HFFc6 (cell line): ENCODE data around the gene MYH10. TPM values are rescaled to one million over a fixed set of nuclear protein-coding genes. Genes with fewer than 3 reads are reported as not detected.

ENCODE experiments used
- DNase-seq: peaks from one replicate; pipeline ENCODE4 v3.0.0-alpha.2; 2018
- H3K27ac Mint-ChIP-seq: 2 replicates; pipeline ENCODE4 v1.8.0; 2020; ENCODE audit warnings: mild to moderate bottlenecking, mixed read lengths
- H3K27me3 Mint-ChIP-seq: 2 replicates; pipeline ENCODE4 v1.8.0; 2021; ENCODE audit warnings: mild to moderate bottlenecking, moderate library complexity, mixed read lengths; ENCODE audit not compliant: insufficient read depth
- H3K36me3 Mint-ChIP-seq: 2 replicates; pipeline ENCODE4 v1.8.0; 2021; ENCODE audit warnings: low read depth, mixed read lengths
- H3K4me1 Mint-ChIP-seq: 2 replicates; pipeline ENCODE4 v1.8.0; 2020; ENCODE audit warnings: low read depth, mixed read lengths
- H3K4me3 Mint-ChIP-seq: 2 replicates; pipeline ENCODE4 v1.8.0; 2020; ENCODE audit warnings: mild to moderate bottlenecking, moderate library complexity, mixed read lengths
- H3K9me3 Mint-ChIP-seq: 2 replicates; pipeline ENCODE4 v1.8.0; 2020; ENCODE audit warnings: mild to moderate bottlenecking, mixed read lengths
- total RNA-seq, 6 experiments: library from RNA; stranded (reverse); fragmentation: NEBNext Ultra II Directional; extraction: Animal tissue kit (Norgen Biotek cat#: 25700); gene quantifications; 2 replicates in 1 of 6; 3 replicates in 5 of 6; pipeline ENCODE4 v1.2.3, GENCODE V29; 2021
- TF ChIP-seq, protein P1 (sequence below): fragments of 200-600 bp; sonication (generic); IDR thresholded peaks from 2 replicates; pipeline ENCODE4 v1.5.0; 2021; ENCODE audit warnings: antibody characterized with exemption, mild to moderate bottlenecking

The MYH10 gene
- total RNA-seq, 6 experiments from 2014 or later, result 54.0 to 63.3 (median 58.3) TPM

DNA sequence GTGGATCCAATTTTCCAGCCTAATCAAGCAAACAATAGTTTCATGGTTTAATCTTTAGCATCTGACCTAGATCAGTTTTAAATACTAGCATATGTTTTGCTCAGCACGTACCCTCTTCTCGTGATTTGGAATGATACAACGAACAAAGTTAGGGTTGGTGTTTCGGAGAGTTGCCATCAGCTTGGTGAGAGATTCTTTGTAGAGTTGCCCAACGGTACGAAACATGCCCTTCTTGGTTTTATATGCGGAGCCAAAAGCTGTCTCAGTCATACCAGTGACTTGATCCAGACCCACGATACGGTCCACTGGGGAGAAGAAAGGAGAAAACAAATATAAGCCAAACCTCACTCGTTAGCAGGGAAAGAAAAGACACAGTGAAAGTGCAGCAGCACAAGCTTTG lies 109.5 kb downstream of the MYH10 start:
- Mint-ChIP-seq H3K9me3 (no peaks in the 10 kb centered on the region), H3K4me1 (no peaks in the 10 kb centered on the region), H3K4me3 (no peak overlapping the region), H3K27me3 (no peaks in the 10 kb centered on the region), H3K36me3 (peaks cover 9% of the 10 kb centered on the region), H3K27ac (no peak overlapping the region)
- TF ChIP-seq, protein P1, sequence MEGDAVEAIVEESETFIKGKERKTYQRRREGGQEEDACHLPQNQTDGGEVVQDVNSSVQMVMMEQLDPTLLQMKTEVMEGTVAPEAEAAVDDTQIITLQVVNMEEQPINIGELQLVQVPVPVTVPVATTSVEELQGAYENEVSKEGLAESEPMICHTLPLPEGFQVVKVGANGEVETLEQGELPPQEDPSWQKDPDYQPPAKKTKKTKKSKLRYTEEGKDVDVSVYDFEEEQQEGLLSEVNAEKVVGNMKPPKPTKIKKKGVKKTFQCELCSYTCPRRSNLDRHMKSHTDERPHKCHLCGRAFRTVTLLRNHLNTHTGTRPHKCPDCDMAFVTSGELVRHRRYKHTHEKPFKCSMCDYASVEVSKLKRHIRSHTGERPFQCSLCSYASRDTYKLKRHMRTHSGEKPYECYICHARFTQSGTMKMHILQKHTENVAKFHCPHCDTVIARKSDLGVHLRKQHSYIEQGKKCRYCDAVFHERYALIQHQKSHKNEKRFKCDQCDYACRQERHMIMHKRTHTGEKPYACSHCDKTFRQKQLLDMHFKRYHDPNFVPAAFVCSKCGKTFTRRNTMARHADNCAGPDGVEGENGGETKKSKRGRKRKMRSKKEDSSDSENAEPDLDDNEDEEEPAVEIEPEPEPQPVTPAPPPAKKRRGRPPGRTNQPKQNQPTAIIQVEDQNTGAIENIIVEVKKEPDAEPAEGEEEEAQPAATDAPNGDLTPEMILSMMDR, result no peak
- DNase-seq, result no peak

DNA sequence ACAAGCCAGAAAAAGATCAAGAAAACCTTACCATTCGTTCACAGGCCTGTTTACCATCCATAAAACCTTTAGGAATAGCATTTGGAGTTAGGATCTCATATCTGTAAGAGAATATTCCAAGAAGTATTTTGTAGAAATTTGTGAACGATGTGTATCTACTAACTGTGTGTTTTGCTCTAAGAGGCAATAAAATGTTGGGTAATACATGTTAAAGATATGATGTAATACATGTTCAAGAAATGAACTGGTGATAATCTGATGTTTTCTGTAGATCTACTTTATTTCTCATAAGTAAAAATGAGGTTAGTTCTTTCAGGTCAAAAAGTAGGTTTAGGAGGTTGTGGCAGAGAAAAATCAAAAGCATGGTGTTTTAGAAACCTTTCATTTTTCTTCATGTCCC lies 111.7 kb downstream of the MYH10 start:
- Mint-ChIP-seq H3K9me3 (no peaks in the 10 kb centered on the region), H3K4me1 (no peaks in the 10 kb centered on the region), H3K27ac (no peak overlapping the region), H3K36me3 (peaks cover 9% of the 10 kb centered on the region), H3K4me3 (no peak overlapping the region), H3K27me3 (no peaks in the 10 kb centered on the region)
- DNase-seq, result no peak
- TF ChIP-seq, protein P1, result no peak

DNA sequence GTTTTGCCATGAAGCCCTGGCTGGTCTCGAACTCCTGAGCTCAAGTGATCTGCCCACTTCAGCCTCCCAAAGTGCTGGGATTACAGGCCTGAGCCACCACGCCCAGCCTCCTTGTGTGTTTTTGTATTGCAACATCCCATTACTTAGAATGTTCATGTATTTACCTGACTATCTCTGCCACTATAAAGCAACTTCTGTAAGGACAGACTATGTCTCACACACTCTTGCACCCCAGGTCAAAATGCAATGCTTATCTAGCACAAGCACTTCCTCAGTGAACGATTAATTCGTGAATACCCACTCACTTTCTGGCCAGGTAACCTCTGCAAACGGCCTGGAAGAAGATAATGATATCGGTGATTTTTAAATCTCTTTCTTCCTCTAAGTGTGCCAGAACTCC lies 112.2 kb downstream of the MYH10 start:
- Mint-ChIP-seq H3K9me3 (no peaks in the 10 kb centered on the region), H3K36me3 (peaks cover 13% of the 10 kb centered on the region), H3K27ac (no peak overlapping the region), H3K4me1 (no peaks in the 10 kb centered on the region), H3K27me3 (no peaks in the 10 kb centered on the region), H3K4me3 (no peak overlapping the region)
- no peak for DNase-seq
- TF ChIP-seq, protein P1, result no peak

DNA sequence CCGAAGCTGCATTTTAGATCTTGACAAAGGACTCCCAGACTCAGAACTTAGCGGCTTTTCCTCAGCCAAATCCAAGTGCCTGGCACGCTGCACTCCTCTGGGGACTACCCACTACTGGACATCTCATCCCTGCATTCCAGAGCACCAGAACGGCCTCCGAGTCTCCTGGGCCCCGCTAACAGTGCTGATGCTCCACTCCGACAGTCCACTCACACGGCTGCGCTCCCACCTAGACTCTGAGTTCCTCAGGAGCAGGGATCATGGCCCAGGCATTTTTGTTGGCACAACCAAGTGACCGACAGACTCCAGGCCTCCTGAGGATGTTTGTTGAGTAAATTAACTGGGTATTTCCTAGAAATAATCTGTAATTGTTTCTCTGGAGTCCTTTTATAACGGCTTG lies 115.7 kb downstream of the MYH10 start:
- no peaks in the 10 kb centered on the region for H3K27me3 Mint-ChIP-seq
- TF ChIP-seq, protein P1, result no peak
- no peaks in the 10 kb centered on the region for H3K4me1 Mint-ChIP-seq
- no peak overlapping the region for H3K4me3 Mint-ChIP-seq
- no peak for DNase-seq
- peaks cover 20% of the 10 kb centered on the region for H3K36me3 Mint-ChIP-seq
- no peak overlapping the region for H3K27ac Mint-ChIP-seq
- no peaks in the 10 kb centered on the region for H3K9me3 Mint-ChIP-seq

DNA sequence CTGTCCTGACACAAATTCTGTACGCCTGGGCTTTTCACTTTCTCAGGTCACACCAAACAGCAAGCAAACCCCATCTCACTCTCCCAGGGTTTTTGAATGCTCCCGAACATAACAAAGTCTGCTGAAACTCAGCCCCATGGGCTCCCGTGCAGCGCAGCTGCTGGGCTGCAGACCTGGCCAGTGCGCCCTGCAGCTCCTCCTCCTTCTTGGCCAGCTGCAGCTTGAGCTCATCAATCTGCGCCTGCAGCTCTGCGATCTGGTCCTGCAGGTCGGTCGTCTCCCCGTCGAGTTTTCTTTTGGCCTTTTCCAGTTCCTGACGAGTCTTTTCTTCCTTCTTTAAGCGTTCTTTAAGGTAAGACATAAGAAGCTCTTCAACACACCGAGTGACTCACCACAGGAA lies 124.4 kb downstream of the MYH10 start:
- Mint-ChIP-seq H3K27me3 (no peaks in the 10 kb centered on the region; the same call in none of the 2 replicates), H3K9me3 (no peaks in the 10 kb centered on the region), H3K4me3 (no peak overlapping the region), H3K27ac (no peak overlapping the region), H3K4me1 (no peaks in the 10 kb centered on the region), H3K36me3 (peaks cover 17% of the 10 kb centered on the region)
- no peak for DNase-seq
- TF ChIP-seq, protein P1, result no peak
